Superior temporal gyrus (tissue), 1 donor: Measurements from ENCODE around the gene ACTG1.

Source experiments
- DNase-seq: peaks from one replicate; pipeline ENCODE4 v3.0.0-alpha.2; 2016; ENCODE audit errors: extremely low spot score

Gene ACTG1

GRCh38 chr17:81464586-81464985, 48.0 kb downstream of the ACTG1 start:
- no peak for DNase-seq

GRCh38 chr17:81463506-81463905, 49.1 kb downstream of the ACTG1 start:
- DNase-seq, result no peak

GRCh38 chr17:81462506-81463125, 50.0 kb downstream of the ACTG1 start:
- no peak for DNase-seq

GRCh38 chr17:81461607-81462500, 50.7 kb downstream of the ACTG1 start:
- DNase-seq, result no peak

- no peak for DNase-seq
Measured at GRCh38 chr17:81460856-81461460, 51.6 kb downstream of the ACTG1 start.
